Measurements from ENCODE around the gene OPRL1.

The OPRL1 gene

GRCh38 chr20:64145458-64146300 lies 65.8 kb downstream of the OPRL1 start:
- DNase-seq = no peak

DNA sequence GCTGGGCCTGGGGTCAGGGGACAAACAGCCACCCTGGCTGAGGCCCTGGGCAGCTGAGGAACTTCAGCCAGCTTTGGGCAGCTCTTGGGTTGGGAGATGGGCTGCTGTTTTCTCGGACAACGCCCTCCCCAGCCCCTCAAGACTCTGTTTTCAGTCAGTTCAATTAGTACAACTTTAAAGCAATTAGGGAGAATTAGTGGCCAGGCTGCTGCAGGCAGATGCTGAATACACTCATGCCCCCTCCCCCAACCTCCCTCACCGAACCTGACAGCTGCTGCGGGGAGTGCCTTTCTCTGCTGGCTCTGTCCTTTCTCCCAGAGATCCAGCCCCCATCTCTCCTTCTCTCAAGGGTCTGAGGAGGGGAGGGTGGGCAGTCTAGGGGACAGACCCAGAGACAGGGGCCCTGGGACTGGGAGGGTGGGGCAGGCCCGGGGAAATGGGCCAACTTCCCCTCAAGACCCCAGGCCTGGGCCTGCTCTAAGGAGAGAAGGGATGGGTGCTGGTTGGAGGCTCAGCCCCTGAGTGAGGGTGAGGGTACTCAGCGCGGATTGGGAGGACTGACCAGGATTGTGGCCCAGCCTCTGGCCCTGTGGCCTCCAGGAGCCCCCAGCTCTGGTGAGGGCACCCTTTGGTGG lies 66.5 kb downstream of the OPRL1 start:
- no peak for DNase-seq

DNA sequence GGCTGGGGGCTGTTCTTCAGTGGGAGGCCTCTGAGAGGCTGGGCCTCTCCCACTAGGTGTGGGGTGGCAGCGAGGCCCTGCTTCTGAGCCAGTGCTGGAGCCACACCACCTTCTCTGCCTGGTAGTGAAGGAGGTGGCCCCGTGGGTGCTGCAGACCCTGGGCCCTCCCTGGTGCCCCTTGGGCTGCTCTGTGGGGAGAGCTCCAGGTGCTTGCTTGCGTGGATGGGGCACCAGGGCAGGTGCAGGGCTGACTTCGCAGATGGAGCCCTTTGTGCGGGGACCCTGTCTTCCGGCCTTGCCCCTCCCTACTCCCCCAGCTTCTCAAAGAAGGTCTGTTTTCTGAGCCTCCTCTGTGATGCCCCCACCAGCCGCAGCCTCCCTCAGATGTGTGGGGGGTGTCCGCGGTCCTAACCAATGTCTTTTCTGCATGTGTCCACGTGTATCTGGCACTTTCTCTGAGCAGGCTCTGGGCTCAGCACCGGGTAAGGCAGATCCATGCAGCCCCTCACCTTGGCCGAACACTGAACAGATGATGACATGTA lies 67.1 kb downstream of the OPRL1 start:
- DNase-seq = no peak

GRCh38 chr20:64148581-64148980 lies 68.7 kb downstream of the OPRL1 start:
- no peak for DNase-seq

DNA sequence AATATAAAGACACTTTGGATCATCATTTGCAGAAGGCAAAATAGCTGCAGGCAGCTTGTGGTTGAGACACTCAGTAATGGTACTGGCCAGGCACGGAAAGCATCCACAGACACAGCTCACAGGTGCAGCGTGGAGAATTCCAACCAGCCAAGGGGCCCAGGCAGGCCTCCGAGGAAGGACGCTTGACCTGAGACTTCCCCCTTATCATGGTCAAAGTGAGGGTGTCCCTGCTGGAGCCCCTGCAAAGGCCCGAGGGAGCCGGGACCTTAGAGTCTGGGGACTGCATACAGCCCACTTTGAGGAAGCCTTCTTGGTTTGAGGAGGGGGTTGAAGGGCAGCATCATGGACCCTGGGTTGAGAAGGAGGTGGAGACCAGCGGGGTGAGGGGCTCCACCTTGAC lies 69.3 kb downstream of the OPRL1 start:
- no peak for DNase-seq

DNA sequence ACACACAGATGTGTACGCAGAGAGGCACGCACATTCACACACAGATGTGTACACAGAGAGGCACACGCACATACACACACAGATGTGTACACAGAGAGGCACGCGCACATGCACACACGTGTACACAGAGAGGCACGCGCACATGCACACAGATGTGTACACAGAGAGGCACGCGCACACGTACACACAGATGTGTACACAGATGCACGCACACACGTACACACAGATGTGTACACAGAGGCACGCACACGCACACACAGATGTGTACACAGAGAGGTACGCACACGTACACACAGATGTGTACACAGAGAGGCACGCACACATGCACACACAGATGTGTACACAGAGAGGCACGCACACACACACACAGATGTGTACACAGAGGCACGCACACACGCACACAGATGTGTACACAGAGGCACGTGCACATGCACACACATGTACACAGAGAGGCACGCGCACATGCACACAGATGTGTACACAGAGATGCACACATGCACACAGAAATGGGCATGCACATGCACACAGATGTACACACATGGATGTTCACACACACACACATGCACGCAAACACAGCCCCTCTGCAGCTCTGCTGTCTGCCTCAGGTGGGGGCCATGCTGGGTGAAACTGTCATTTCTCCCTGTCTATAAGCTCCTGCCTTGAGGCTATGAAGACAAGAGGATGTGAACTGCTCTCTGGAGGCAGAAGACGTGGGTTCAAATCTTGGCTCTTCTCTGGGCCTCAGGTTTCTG lies 70.1 kb downstream of the OPRL1 start:
- DNase-seq = no peak

All from NCI-H526 treated with DMSO at 0.1 percent for 48 hours (cell line).